ENCODE measurements around the gene ZNF561.
A peak's percentile ranks its signal among the peaks of the same experiment; 100 is the strongest.
"Not testable (repeated sequence)": the region's sequence is repeated elsewhere in the genome, so short reads cannot be mapped to it uniquely, and the experiment has no call there.

ZNF561 gene

GRCh38 chr19:9621156-9622037 is at the start of gene ZNF561:
ZNF561 (minus strand) TSS chr19:9621232; CDS start chr19:9619456, 1,776 bp downstream.
- DNase-seq: peak; percentile 29

- DNase-seq: no peak
Measured at GRCh38 chr19:9668544-9668943, 47.5 kb upstream of the ZNF561 start.

GRCh38 chr19:9667898-9668297 is 46.9 kb upstream of the ZNF561 start:
- DNase-seq: no peak

GRCh38 chr19:9658769-9659168 is 37.7 kb upstream of the ZNF561 start:
- DNase-seq: no peak

- DNase-seq: not testable (repeated sequence)
Measured at GRCh38 chr19:9653066-9653555, 32.1 kb upstream of the ZNF561 start.

GRCh38 chr19:9651464-9651863 is 30.4 kb upstream of the ZNF561 start:
- not testable (repeated sequence) for DNase-seq

- DNase-seq: no peak
Measured at GRCh38 chr19:9650345-9650744, 29.3 kb upstream of the ZNF561 start.

GRCh38 chr19:9645472-9645871 is 24.4 kb upstream of the ZNF561 start:
- no peak for DNase-seq

- DNase-seq: no peak
Measured at GRCh38 chr19:9644472-9644871, 23.4 kb upstream of the ZNF561 start.

- DNase-seq: no peak
Measured at GRCh38 chr19:9641810-9642209, 20.8 kb upstream of the ZNF561 start.

GRCh38 chr19:9640956-9641355 is 19.9 kb upstream of the ZNF561 start:
- no peak for DNase-seq

GRCh38 chr19:9636018-9636417 is 15.0 kb upstream of the ZNF561 start:
- no peak for DNase-seq

GRCh38 chr19:9627856-9628255 is 6.8 kb upstream of the ZNF561 start:
- DNase-seq: no peak

GRCh38 chr19:9622531-9622930 is 1.5 kb upstream of the ZNF561 start:
- no peak for DNase-seq

GRCh38 chr19:9620842-9621155 is 233 bp downstream of the ZNF561 start:
- DNase-seq: no peak

- no peak for DNase-seq
Measured at GRCh38 chr19:9615844-9616243, 5.2 kb downstream of the ZNF561 start.

- no peak for DNase-seq
Measured at GRCh38 chr19:9610484-9611113, 10.4 kb downstream of the ZNF561 start.

- DNase-seq: no peak
Measured at GRCh38 chr19:9608912-9609311, 12.1 kb downstream of the ZNF561 start.

GRCh38 chr19:9597027-9597426 is 24.0 kb downstream of the ZNF561 start:
- no peak for DNase-seq

- peak; percentile 29 for DNase-seq
Measured at GRCh38 chr19:9586764-9587163, 34.3 kb downstream of the ZNF561 start.

- peak; percentile 23 for DNase-seq
Measured at GRCh38 chr19:9584073-9584833, 36.8 kb downstream of the ZNF561 start, which contains the start of gene ZNF121. ZNF121 (minus strand) TSS chr19:9584504; CDS start chr19:9568097, 16,407 bp downstream.

GRCh38 chr19:9582081-9582725 is 38.8 kb downstream of the ZNF561 start:
- DNase-seq: not testable (repeated sequence)

GRCh38 chr19:9580728-9581127 is 40.3 kb downstream of the ZNF561 start:
- DNase-seq: no peak

All from NCI-H1436 treated with DMSO at 0.1 percent for 48 hours (cell line).